Breast epithelium (tissue), 3 donors: ENCODE measurements around the gene KLC3.

Experiments
- POLR2A ChIP-seq: fragments of 450-650 bp; IDR thresholded peaks from one replicate; pipeline ENCODE4 v1.6.1; 2016; ENCODE audit warnings: antibody characterized with exemption, mild to moderate bottlenecking, moderate library complexity
- TF ChIP-seq, protein P1 (sequence below), 3 donors: fragments of 450-650 bp; IDR thresholded peaks; one replicate each; pipeline ENCODE4 v1.5.1; 2016 to 2017; ENCODE audit warnings: antibody characterized with exemption in 3 of 3, mild to moderate bottlenecking in 3 of 3, moderate library complexity in 3 of 3

DNA sequence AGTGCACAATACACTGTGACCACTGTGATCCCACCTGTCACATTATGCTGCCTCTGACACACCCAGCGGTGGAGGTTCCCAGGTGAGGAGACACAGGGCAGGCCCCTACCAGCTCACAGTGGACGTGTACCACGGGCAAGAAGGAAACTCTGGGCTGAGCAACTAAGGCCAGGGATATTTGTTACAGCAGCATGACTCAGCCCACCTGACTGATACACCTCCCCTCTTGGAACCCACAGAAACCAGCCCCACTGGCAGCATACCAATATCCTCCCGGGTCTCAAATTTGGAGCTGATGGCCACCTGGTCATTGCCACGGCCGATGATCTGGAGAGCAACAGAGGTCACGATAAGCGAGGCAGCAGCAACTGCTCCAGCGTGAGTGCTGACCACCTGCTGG is 14.9 kb downstream of the KLC3 start:
- TF ChIP-seq POLR2A = no peak
- TF ChIP-seq, protein P1, sequence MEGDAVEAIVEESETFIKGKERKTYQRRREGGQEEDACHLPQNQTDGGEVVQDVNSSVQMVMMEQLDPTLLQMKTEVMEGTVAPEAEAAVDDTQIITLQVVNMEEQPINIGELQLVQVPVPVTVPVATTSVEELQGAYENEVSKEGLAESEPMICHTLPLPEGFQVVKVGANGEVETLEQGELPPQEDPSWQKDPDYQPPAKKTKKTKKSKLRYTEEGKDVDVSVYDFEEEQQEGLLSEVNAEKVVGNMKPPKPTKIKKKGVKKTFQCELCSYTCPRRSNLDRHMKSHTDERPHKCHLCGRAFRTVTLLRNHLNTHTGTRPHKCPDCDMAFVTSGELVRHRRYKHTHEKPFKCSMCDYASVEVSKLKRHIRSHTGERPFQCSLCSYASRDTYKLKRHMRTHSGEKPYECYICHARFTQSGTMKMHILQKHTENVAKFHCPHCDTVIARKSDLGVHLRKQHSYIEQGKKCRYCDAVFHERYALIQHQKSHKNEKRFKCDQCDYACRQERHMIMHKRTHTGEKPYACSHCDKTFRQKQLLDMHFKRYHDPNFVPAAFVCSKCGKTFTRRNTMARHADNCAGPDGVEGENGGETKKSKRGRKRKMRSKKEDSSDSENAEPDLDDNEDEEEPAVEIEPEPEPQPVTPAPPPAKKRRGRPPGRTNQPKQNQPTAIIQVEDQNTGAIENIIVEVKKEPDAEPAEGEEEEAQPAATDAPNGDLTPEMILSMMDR (IDR thresholded peaks at IDR 0.05) = no peak
